GM19372 (cell line): Measurements from ENCODE around the gene KIAA1958.
"Not testable (repeated sequence)": the region's sequence is repeated elsewhere in the genome, so short reads cannot be mapped to it uniquely, and the experiment has no call there.

Source experiments
- ATAC-seq: cut with Tn5 transposase; IDR thresholded peaks from one replicate; pipeline ENCODE4 v1.9.1; 2021; ENCODE audit warnings: mild to moderate bottlenecking, low read depth, moderate library complexity; ENCODE audit not compliant: unreplicated experiment

KIAA1958 gene

DNA sequence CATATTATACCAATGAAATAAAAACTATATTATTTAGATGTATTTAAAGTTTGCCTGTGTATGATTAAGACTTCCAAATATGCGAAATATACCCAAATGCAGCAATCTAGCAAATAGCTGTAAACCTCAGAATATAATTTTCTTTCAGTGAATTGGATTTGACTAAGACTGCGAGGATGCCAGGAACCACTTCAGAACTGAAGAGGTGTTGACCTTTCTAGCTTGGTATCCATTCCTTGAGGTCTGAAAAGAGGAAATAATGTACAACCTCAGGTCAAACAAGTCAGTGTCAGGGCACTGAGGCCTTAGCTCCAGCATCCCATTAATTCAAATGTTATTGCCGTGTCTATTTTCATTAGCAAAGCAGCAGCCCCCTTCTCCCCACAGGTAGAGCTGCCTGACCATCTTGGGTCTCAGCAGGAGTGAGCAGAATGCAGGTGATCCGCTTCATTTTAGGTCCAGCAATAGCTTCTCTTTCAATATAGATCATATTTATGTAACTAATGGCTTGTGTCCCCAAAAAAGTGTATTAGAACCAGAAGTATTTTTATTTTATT lies 100.0 kb downstream of the KIAA1958 start:
- no peak for ATAC-seq

DNA sequence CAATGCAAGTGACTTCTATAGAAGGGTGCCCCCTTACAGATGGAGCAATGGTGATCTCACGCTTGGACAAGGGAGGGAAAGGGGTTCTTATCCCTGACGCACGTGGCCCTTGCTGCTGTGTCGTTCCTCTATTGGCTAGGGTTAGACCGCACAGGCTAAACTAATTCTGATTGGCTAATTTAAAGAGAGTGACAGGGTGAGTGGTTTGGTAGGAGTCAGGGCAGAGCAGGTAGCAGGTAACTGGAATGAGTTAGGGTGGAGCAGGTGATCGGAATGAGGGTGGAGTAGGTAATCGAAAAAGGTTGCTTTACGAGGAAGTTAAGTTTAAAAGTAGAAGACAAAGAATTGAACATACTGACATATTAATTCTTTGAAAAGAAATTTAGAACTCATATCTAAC lies 105.2 kb downstream of the KIAA1958 start:
- ATAC-seq = not testable (repeated sequence)

DNA sequence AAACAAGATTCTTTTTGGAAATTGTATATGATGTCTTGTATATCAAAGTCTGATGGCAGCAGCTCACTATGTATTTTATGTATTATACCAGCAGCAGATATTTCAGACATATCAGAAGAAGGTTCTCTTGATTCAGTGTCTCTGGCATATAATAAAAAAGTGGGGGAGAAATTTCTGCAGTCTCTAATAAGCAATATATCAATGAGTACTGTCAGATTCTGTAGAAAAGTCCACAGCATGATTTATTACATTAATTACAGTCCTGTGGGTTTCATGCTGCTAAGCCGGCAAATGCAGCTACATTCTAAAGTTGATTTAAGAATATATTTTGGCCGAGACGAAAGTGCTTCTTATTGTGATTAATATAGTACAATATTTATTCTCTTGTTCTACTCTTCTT lies 113.1 kb downstream of the KIAA1958 start:
- no peak for ATAC-seq

DNA sequence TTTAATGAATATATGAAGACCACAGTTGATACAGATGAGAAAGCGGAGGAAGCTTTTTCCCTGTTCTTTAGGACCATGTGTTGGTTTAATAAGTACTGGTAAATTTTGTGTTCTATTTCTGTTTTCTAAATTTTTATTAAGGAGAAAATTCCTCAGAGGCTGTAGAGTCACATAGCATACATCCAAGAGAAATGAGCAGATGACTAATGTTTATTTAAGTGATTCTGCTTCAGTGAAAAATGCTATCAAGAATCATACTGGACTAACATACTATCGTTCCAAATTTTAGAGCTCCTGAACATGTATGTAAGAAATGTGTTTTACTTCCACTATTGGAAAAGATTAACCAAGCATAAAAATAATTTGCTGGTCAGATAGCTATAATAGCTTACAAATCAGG lies 115.0 kb downstream of the KIAA1958 start:
- ATAC-seq = no peak

DNA sequence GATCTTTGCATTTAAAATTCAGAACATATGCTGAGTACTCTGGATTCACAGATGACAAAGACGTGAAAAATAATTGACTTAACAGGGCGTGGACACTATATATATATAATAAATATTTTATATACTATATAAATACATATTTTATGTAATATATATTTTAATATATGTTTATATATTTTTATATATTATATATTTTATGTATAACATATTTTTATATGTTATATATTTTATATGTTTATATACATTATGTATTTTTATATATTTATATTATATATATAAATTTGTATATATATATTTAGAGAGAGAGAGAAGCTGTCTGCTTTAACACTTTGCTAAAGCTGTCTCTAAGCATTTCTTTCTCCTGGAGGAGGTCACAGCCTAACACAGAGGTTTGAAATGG lies 118.2 kb downstream of the KIAA1958 start:
- no peak for ATAC-seq

DNA sequence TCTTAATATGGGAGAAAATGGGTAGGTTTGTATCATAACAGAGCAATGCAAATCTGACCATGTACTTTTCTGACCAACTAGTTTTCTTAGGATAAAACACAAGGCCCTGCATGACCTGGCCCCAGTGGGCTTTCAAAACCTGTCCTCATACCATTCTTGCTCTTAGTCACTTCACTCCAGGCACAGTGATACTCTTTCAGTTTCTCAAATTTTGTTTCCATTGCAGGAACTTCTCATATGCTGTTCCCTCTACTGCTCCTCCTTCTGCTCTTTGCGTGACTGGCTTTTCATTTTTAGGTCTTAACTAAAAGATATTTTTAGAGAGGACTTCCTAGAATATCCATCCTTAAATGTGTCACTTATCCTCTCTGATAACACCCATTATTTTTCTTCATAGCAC lies 118.9 kb downstream of the KIAA1958 start:
- ATAC-seq = peak; percentile 94

DNA sequence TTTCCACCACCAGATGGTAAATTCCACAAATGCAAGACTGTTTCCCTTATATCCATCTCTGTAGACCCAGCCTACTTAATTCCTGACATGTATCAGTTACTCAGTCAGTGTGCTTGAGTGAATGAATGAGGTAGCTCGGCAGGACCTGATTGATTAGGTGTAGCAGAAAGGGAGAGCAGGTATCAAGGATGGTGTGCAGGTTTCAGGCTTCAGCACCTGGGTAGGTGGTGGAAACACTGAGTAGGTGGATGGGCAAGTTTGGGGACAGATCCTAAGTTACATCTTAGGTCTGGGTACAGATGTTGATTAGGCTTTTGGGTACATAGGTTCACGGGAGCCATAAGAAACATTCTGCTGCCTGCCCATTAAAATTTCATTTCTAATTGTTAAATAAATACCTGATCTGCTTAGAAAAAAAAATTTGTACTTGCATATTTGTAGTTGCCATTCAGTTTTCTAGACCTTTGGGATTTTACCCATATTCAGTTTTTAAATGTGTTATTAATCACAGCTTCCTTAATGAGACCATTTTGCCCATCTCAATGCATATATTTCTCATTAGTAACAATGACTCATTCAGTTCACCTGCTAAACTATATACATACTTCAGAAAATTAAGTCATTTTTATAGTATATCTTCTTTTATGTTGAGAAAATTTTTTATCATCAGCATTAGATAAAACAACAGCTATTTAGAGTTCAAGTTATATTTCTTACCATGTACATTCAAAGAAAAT lies 119.5 kb downstream of the KIAA1958 start:
- no peak for ATAC-seq

DNA sequence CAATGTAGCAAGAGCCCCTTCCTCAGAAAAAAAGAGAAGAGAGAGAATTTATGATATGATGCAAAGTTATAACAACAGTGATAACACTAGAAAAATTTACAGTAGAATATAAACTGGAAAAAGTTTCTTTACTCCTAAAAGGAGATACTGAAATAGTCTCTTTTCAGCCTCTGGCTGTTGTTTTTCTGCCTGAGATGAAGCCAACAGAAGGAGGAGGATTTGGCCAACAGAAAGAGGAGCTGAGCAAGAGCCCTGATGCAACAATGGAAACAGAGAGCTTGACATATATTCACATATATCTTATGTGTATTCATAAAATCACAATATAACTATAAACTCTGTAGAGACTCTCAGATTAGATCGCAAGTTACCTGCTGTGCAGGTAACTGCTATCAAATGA lies 122.2 kb downstream of the KIAA1958 start:
- ATAC-seq = no peak

DNA sequence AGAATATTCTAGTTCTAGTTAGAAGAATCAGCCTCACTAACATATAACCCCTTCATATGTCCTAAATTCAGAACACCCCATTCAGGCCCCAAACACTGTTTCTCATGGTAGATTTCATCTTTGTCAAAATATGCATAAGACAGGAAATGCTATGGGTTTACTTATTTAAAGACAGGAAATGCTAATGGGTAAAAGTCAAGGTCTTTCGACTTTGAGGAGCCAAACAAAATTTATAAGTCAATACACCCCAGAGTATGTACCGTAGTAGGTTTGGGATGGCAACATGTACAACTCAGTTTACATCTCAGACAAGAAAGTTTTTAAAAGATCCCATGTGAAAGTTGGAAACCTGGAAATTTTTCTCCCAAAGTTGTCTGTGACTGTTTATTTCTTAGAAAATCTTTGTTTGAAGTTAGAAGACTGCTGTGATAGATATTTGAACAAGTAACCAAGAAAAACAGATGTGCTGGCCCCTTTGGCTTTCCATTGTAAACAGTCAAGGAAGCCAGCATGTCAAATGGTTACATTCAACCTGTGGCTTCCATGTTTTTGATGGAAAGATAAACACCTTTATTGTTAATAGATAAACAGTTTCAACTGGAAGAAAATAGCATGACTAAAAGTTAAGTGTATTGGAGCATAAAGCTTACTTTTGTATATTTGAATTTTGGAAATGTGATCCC lies 129.1 kb downstream of the KIAA1958 start:
- ATAC-seq = no peak

DNA sequence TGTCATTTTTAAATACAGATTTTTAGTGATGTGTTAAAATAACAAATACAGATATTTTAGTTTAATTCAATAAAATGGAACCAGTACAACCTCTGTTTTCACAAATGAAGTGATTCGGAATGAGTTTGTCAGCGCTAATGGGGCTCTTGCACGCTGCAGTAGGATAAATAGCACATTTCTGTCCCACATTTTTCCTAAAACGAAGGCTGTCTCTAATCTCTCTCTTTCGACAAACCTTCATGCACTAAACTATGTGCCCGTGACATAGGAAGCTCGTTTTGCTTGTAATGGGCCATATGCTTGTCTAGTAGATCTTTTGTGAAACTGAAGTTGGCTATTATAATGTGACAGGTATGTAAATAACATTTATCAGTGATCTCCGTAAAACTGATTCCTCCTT lies 130.7 kb downstream of the KIAA1958 start:
- ATAC-seq = no peak

DNA sequence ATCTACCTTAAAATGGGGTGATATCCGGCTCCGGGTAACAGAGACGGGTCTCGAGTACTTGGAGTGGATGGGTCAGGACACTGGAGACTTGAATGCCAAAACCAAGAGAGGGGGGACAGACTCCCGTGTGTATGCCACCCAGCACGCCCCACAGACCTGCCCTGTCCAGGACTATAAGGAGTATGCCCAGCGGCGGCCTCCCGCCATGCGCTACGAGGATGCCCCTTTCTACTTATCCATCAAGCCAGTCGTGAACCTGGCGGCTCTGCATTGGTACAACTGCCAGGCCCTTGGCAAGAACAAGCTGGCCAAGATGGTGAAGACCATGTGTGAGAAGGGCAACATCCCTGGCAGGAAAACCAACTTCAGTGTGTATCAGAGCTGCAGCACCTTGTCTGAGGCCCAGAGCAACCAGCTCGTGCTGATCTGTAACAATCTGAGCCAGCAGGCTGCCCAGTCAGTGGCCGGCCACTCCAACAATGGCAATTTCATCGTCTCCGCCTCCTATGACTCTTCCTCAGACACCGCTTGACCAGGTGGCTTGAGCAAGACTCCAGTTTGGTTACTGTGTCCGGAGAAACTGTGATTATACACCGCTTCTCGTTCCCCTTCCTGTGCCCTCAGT lies 131.9 kb downstream of the KIAA1958 start:
- no peak for ATAC-seq

DNA sequence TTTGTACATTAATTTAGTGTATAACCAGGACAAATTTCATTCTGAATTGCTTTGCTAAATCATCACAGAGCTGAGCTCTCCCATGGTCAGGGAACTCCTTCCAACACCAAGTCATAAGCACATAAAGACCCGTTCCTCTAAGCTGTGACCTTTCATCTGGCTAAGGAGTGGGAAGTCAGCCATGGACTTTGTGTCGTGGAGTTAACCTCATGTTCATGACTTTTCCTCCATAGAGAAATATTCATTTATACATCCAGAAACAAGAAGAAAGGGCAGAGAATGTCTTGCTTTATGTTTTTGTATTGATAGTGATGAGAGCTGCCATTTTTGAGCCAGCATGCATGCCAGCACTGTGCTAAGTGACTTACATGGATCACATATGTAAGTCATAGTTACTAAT lies 133.8 kb downstream of the KIAA1958 start:
- ATAC-seq = no peak

DNA sequence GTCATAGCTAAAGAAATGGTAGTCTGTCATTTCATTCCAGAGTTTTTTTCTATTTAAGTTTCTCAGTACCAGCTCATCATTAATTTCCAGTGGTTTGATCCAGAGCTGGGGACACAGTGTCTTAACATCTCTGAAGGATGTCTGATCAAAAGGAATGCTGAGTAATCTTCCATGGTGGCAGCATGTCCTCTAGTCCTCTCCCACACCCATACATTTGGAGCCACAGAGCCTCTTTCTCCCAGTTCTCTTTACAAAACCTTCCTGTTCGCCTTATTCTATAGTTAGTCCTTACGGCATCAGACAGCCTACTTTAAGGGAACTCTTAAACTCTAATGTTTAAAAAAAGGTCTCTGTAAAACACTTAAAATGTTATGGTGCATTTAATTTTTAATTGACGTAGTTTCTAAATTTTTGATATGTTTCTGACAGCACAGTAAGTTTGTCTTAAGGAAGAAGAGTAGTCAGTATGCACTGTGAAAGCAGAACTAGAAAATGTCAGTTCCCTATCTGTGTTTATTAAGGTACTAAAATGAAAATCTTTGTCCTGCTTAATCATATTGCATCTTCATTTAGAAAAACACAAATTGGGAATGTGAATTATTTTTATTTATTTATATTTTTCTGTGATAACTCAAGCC lies 134.5 kb downstream of the KIAA1958 start:
- ATAC-seq = no peak

DNA sequence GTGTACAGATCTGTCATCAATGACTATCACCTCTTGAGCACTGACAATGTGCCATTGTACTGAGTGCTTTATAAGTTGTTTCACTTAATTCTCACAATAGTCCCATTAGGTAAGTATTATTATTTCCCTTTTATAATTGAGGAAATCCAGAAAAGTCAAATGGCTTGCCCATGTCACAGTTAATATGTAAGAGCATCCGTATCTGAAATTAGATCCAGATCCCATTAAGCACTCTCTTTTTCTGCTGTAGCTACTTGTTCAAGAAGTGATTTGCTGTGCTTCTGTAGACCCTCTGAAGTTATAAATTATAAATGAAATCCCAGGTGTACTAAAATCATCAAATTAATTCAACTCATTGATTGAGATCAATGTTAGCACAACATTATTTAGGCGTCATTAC lies 136.6 kb downstream of the KIAA1958 start:
- ATAC-seq = no peak

DNA sequence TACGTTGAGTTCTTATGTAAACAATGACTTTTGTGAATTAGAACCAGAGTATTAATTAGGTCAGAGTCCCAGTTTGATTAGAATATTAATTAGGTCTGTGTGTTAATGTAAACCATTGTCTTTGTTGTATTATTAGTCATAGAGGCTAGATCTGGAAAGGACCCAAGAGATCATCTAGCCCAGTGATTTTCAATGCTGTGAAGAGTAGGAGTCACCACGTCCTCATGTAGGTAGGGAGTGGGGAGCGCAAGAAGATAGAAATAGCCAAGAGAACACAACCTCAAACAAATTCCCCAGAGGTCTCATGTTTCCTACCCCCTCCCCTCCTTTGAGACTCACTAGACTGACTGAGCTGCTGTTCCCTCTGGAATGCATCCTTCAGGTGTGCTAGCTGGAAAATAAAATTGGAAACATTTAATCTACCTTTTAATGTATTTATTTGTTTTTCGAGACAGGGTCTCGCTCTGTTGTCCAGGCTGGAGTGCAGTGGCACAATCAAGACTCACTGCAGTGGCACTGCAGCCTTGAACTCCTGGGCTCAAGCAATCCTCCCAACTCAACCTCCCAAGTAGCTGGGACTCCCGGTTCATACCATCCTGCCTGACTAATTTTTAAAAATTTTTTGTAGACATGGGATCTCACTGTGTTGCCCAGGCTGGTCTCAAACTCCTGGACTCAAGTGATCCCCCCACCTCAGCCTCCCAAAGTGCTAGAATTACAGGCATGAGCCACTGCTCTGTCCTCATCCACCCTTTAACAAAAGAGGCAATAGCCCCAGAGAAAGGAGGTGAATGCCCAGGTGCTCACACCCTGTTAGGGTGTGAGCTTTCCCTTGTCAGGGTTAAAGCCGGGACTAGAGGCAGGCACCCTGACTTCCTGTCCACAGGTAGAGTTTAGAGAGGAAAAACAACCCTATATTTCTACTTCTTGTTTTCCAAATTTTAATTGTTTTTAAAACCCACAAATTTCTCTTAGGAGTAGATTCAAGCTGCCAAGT lies 138.4 kb downstream of the KIAA1958 start:
- ATAC-seq = no peak

DNA sequence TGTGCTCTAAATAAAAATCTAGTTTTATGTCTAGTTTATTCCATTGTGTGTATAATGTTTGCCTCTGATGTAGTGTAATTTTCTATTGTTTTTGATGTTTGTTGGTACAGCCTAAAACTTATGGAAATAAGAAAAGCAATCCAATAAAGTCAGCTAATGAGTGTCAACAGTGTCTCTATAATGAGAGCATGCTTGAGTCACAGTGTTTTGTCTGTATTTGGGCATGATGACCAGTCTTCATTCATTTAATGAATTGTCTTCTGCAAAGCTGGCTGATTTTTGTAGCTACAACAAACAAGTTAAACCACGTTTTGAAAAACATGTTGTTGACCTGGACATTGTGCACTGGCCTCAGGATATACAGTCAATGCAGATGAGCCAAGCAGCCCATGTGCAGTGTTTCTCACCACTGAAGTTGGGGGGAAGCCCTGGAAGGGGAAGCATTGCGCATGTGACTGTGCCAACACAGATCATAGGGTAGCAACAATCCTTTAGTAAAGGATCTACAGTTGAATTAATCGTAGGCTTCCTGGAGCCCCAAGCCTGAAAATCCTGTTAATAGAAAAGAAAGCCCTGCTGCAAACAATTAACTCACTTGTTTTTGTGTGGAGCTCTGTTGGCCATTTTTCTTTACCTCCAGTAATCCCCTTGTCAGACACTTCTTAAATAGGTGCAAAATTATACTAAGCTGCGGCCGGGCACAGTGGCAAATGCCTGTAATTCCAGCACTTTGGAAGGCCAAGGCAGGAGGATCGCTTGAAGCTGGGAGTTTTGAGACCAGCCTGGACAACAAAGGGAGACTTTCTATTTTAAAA lies 143.3 kb downstream of the KIAA1958 start:
- ATAC-seq = no peak

DNA sequence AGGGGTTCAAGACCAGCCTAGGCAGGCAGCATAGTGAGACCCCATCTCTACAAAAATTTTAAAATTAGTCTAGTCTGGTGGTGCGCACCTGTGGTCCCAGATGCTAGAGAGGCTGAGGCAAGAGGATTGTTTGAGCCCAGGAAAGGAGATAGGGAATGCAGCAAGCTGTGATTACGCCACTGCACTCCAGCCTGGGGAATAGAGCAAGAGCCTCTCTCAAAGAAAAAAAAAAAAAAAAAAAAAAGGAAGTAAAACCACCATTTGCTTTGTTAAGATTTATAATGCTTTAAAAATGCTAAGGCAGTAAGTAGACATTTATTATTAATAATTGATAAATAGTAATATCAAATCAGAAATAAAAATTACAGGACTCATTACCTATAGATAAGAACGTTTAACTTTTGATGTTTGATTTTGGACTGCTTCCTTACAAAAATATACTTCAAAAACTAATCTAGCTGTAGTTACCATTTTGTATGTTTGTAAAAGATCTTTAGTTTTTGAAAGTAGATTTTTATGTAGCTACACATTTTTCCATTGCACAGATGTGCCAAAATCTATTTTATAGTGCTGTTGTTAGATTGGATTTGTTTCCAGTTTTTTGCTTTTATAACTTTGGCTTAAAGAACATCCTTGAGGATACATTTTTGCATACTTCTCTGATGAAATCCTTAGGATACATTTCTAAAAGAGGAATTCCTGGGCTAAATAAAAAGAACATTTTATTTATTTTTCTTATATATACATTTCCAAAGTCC lies 144.9 kb downstream of the KIAA1958 start:
- ATAC-seq = no peak

DNA sequence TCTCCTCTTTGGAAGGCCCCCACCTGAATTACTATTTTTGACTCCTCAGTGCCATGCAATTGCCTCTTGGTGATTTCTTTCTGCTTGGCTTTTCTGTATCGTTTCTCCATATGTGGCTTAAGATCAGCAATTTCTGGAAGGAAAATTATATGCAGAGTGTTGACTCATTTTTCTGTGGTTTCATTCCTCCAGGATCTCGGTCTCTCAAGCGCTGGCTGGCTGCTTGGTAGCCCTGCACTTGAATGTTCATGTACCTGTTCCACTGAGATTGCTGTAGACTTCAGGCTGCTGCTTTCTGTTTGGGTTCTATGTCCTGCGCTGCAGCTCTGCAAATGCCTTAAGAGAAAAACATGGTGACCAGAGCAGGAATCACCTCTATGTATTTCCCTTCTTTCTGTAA lies 153.7 kb downstream of the KIAA1958 start:
- ATAC-seq = no peak
